Sigmoid colon (tissue), 3 donors: ENCODE data around the gene TMEM94.

ENCODE experiments used
- POLR2A ChIP-seq, 2 donors: fragments of 450-650 bp; IDR thresholded peaks; one replicate each; pipeline ENCODE4 v1.6.1; 2016; ENCODE audit warnings: antibody characterized with exemption in 2 of 2, mild to moderate bottlenecking in 2 of 2, moderate library complexity in 2 of 2
- TF ChIP-seq, protein P1 (sequence below), 4 experiments: fragments of 450-650 bp in 3 of 4; fragments of 200-600 bp in 1 of 4; IDR thresholded peaks; one replicate each; pipeline ENCODE4 v1.5.1; 2016 to 2019; ENCODE audit warnings: antibody characterized with exemption in 4 of 4, mild to moderate bottlenecking in 3 of 4, moderate library complexity in 2 of 4

DNA sequence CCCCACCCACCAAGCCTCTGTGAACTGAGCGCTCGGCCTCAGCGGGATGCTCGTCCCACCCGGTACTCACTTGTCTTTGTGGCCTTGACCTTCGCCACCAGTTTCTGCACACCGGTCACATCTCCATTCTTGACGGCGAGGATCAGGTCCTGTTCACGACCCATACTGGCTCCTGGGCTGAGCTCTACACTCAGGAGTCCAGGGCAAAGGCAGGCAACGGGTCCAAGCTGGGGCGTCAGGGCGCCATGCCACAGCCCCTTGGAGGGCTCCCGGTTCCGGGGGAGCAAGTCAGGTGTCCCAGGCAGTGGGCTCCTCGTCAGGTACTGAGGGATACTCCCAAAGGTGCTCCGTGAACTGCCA is 57.2 kb downstream of the TMEM94 start:
- TF ChIP-seq, protein P1, sequence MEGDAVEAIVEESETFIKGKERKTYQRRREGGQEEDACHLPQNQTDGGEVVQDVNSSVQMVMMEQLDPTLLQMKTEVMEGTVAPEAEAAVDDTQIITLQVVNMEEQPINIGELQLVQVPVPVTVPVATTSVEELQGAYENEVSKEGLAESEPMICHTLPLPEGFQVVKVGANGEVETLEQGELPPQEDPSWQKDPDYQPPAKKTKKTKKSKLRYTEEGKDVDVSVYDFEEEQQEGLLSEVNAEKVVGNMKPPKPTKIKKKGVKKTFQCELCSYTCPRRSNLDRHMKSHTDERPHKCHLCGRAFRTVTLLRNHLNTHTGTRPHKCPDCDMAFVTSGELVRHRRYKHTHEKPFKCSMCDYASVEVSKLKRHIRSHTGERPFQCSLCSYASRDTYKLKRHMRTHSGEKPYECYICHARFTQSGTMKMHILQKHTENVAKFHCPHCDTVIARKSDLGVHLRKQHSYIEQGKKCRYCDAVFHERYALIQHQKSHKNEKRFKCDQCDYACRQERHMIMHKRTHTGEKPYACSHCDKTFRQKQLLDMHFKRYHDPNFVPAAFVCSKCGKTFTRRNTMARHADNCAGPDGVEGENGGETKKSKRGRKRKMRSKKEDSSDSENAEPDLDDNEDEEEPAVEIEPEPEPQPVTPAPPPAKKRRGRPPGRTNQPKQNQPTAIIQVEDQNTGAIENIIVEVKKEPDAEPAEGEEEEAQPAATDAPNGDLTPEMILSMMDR (IDR thresholded peaks at IDR 0.05): no peak
- TF ChIP-seq POLR2A (IDR thresholded peaks at IDR 0.05): no peak
